HG03064 (cell line): ENCODE measurements around the gene MDGA2.
"Not testable (repeated sequence)": the region's sequence is repeated elsewhere in the genome, so short reads cannot be mapped to it uniquely, and the experiment has no call there.

Source experiments
- ATAC-seq: cut with Tn5 transposase; IDR thresholded peaks from one replicate; pipeline ENCODE4 v1.9.1; 2021; ENCODE audit warnings: low read depth; ENCODE audit not compliant: unreplicated experiment

MDGA2 gene

DNA sequence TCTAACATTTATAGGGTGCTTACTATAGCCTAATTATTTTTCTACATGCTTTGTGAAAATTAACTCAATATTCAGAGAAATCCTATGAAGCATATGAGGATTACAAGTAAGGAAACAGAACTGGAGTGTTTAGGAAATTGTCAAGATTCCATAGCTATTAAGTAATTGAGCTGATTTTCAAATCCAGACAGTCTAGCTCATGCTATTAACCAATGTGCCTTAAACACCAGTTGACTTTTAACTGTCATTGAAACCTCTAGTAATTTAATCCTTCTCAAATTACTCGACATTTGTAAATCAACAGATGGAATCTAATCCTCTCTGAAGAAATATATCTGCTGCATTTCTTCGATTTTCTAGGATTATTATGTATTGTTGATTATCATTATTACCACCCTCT is 488.9 kb downstream of the MDGA2 start:
- ATAC-seq, result no peak

DNA sequence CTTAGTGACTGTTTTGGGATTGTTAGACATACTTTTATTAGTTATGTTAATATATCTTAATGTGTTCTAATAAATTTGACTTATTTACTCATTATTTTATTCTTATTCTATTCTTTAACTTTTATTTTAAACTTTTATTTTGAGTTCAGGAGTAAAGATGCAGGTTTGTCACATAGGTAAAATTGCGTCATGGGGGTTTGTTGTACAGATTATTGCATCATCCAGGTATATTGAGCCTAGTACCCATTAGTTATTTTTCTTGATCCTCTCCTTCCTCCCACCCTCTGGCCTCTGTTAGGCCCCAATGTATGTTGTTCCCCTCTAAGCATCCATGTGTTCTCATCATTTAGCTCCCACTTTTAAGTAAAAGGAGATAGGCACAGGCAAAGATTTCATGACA is 495.5 kb downstream of the MDGA2 start:
- no peak for ATAC-seq

- not testable (repeated sequence) for ATAC-seq
These were observed 503.5 kb downstream of the MDGA2 start for GRCh38 chr14:47171896-47172295.

GRCh38 chr14:47167402-47167801 is 508.0 kb downstream of the MDGA2 start:
- no peak for ATAC-seq

- ATAC-seq, result no peak
These were observed 520.0 kb downstream of the MDGA2 start for GRCh38 chr14:47155395-47155794.

DNA sequence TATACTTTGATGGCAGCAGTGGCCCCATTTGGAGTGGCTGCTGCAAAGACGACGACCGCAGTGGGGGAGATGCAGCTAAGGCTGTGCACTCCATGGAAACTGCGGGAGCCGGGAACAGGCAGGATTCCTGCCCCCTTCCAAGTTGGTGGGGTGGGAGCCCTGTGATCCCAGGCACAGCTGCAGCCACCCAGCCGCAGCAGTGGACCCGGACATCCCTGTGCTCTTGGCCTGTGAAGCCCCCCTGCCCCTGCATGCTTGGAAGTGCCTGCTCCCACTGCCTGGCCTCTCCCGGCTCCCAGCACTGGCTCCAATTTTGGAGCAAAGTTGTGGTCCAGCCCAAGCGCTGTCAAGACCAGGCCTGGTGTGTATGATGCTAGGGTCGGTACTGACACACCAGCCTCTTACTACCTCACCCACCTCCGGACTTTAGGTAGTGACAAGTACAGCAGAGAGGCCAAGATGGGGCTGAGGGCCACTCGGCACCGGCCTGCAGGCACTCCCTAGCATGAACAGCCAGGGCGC is 521.1 kb downstream of the MDGA2 start:
- ATAC-seq, result no peak

DNA sequence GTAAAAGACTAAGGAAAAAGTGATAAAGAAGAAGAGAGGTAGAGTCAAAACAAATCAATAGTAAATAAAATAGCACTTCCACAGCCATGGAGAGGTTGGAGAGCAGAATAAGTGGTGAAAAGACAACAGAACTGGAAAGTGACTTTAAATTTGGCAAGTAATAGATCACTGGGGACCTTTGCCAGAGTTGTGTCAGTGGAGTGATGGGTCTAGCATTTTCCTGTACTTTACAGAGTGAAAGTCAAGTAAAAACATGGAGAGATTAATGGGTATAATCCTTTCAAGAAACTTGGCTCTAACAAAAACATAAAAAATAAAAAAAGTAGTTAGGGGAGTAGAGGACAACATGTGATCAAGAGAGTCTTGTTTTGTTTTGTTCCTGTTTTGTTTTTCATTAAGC is 521.7 kb downstream of the MDGA2 start:
- ATAC-seq, result no peak

DNA sequence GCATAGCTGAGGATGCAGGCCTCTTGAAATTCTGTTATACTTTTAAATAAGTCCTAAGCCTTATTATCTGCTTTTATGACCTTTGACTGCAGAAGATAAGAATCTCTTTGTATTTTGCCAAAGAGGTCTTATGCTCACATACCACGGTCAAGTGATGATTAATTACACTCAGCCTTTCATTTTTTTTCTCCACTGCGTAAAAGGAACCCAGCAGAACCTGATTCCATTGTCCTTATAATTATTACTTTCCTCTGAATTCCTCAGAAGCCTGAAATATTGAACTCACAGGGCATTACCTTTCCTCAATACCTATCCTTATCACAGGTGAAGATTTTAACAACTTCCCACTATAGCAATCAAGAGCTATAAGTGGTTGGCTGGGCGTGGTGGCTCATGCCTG is 525.1 kb downstream of the MDGA2 start:
- no peak for ATAC-seq

DNA sequence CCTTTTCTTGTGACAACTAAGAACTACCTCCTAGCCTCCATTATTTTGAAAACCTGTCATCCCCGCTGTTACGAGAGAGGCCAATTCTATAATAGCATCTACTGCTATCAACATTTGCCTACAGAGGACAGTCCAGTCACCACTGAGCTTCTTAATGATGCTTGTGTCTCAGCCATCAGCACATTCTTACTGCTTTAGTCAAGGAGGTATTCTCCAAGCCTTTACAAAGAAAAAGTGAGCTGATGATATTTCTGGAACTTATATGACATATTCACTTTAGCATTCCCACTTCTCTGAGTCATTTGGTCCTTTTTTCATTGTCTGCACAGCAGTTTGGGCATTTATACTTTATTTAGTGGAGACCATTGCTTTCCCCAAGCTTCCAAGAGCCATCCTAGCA is 526.1 kb downstream of the MDGA2 start:
- no peak for ATAC-seq

DNA sequence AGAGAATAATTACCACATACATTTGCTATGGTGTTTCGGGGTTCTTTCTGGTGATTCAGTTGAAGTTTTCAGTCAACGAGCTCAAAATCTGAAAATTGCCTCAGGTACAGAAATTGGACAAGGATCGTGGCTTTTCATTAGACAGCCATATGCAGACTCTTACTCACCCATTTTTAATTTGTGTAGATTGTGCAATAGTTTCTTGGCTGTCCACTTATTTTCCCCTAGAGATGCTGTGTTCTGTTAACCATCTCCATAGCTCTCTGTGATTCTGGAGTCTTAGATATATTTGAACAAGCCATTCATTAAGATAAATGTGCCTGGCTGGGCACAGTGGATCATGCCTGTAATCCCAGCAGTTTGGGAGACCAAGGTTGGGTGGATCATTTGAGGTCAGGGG is 526.7 kb downstream of the MDGA2 start:
- no peak for ATAC-seq

DNA sequence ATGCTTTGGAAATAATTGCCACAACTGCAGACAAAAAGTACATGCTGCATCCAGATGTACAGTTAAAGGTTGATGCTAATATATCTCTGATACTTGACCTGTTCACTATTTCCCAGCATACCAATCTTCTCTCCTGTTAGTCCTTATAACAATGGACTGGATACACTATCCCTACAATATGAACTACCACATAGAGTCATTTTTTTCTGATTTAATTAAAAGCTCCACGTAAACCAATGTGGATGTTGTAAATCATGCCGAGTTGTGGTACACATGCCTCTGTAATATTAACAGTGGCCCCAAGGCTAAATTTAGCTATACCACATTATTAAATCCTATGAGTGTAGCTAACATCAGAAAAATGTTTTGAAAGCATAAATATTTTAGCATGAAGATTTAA is 554.8 kb downstream of the MDGA2 start:
- ATAC-seq, result no peak

DNA sequence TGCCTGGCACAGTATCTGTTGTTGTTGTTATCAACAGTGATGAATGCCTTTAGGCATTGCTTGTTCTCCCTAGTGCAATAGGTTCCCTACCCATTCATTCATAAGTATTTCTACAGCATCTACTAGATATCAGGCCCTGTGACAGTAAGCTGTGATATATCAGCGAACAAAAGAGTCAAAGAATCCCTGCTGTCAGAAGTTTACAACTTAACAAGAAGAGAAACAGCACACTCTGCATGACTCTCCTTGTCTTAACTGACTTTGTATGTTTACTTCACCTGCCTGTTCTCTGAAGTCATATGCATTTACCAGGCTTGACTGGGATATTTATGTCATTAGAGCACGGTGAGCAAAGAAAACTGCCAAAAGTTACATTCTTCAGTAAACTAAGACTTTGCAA is 571.6 kb downstream of the MDGA2 start:
- no peak for ATAC-seq

- no peak for ATAC-seq
These were observed 572.9 kb downstream of the MDGA2 start for GRCh38 chr14:47102472-47102871.

DNA sequence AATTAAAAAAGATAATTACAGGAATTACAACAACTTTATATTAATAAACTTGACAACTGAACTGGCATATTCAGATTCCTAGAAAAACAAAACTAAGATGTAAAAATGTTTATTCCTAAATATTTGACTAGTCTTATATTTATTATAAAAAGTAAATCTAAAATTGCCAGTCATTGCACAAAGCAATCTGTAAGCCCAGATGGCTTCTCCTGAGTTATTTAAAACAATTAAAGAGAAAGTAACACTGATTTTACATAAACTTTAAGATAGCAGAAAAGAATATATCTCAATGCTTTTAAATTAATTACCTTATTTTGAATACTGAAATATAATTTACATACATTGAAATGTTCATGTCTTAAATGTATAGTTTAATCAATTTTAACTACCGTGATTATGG is 589.7 kb downstream of the MDGA2 start:
- ATAC-seq, result no peak

GRCh38 chr14:47065326-47065725 is 610.1 kb downstream of the MDGA2 start:
- ATAC-seq, result no peak

GRCh38 chr14:47060050-47060449 is 615.4 kb downstream of the MDGA2 start:
- ATAC-seq, result no peak

DNA sequence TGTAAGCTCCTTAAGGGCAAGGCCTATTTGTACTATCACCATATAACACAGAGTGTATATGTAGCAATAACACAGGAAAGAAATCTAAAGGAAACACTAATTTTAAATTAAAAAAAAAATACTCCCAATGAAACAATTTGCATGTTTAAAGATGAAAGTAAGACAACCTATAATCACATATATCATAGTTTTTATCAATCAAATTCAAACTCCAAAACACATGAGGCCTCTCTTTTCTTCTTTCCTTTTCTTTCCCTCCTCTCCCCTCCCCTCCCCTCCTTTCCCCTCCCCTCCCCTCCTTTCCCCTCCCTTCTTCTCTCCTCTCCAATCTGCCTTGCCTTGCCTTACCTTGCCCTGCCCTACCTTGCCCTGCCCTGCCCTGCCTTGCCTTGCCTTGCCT is 618.0 kb downstream of the MDGA2 start:
- no peak for ATAC-seq

DNA sequence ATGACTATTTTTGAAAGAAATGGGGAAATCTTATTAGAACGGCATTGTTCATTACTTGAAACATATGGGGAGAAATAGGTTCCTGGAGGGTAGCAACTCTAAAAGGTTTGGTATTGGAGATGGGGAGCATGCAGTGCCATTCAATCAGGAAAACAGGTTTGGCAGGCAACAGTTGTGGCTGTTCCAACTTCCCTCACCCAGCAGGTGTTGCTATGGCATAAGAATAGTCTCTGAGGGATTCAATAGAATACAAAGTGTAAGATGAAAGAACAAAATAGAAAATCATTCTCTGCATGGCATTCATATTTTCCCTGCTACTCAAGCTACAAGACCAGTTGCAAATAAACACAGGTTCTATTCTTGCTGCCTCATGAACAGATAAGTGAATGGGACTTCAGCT is 630.6 kb downstream of the MDGA2 start:
- no peak for ATAC-seq

DNA sequence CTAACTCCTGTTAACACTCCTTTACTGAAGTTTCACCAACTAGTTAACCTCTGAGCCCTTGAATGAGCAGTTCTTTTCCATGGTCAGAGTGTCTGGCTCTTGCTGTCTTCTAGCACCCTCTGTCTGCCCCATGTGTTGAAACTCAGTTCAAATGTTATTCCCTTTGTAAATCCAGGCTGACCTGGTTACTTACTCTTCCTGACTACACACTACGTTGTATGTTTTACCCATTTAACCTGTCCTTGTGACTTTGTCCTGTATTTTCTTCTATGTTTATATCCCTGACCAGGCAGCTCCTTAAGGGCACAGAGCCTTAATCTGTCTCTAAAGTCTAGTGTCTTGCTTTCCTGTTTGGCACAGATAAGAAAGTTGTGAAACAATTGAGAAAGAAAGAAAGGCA is 634.9 kb downstream of the MDGA2 start:
- no peak for ATAC-seq

DNA sequence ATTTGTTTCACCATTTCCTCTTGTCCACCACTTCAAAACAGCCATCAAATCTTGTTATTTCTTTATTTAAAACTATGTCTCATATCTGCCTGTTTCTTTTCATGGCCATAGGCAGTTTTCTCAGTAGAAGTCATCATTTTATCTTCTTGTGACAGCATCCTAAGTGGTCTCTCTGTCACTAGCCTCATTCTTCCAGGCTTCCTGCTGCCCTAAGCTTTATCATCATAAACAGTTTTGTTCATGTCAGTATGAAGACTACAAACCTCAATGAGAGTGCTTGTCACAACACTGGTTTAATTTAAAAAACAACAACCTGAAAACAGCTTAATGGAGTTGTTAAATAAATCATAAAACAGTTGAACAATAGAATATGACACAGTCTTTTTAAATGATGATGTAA is 636.1 kb downstream of the MDGA2 start:
- ATAC-seq, result no peak

GRCh38 chr14:47022721-47023120 is 652.7 kb downstream of the MDGA2 start:
- ATAC-seq, result no peak

GRCh38 chr14:47020500-47020899 is 654.9 kb downstream of the MDGA2 start:
- no peak for ATAC-seq

DNA sequence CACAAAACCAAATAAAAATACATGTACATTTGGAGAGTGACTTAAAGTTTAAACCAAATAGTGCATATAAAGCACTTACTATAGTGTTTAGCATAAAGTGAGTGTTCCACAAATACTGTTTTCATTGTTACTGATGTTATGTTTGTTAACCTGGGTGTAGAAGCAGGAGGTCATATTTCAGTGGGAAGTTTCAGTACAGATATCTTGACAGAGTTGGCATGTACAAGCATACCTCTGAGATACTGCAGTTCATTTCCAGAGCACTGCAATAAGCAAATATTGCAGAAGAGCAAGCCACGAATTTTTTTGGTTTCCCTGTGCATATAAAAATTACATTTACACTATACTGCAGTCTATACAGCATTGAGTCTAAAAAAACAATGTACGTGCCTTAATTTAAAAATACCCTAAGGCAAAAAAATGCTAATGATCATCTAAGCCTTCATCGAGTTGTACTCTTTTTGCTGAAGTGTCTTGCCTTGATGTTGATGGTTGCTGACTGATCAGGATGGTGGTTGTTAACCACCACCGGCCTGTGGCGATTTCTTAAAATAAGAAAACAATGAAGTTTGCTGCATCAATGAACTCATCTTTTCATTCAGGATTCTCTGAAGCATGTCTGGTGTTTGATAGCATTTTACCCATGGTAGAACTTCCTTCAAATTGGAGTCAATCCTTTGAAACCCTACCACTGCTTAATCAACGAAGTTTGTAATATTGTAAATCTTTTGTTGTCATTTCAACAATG is 662.7 kb downstream of the MDGA2 start:
- no peak for ATAC-seq
